Measurements from ENCODE around the gene PNPO.

The PNPO gene

DNA sequence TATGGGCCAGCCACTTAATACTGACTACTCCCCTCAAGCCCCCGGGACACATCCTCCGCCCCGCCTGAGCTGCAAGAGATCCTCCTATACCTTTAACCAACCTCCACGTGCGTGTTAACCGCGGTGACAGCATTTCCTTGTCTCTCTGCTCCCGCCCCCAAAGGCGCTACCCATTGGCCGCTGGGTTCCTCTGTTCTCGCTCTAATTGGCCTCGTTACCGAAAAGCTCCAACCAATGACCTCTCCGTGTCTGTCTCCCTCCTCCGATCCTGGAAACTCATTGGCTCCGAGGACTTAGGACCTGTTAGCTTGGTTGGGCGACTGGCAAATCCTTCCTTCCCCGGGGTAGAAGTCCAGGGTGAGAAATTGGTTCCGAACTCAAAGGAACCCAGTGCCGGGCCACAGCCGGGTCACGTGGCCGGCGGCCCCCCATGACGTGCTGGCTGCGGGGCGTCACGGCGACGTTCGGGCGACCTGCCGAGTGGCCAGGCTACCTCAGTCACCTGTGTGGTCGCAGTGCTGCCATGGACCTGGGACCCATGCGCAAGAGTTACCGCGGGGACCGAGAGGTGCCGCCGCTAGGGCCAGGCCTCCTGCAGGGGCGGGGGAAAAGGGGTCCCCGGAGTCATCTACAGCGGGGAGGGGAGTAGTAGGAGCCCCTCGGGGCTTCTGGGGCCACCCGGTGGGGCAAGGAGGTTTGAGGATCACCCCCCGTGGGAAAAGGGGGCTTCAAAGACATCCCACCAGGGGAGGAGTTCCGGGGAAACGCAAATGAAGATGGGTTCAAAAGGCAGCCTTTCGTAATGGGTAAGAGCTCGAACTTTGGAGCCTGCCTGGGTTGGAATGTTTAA is at the start of gene PNPO:
Gene PNPO (plus strand): TSS at position 326 of the 850 bp plus-strand sequence. CDS start 105 bp downstream, at position 431.
- peak; percentile 90 to 92 for DNase-seq

- DNase-seq: no peak
These were observed 46.6 kb upstream of the PNPO start for GRCh38 chr17:47894498-47895346.

DNA sequence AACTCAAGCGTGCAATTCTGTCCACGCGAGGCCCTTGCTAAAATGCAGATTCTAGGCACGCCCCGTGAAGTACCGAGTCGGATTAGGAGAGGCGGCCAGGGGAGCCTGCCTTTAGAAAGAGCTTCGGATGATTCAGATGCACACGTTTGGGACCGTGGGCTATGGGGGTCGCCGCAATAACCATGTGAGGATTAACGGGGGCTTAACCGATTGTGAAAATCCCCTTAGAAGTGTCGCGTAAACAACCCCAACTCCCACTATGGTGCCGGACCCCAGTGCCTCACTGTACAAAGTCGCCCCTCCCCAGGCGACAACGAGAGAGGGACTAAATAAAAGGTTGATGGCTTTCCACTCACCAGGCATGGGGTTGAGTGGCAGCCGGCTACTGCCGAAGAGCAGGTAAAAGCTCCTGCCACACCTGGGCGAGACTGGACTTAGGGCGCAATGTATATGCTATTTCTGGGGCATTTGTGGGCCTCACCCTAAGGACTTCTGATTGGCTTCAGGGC is 46.0 kb upstream of the PNPO start:
- no peak for DNase-seq

DNA sequence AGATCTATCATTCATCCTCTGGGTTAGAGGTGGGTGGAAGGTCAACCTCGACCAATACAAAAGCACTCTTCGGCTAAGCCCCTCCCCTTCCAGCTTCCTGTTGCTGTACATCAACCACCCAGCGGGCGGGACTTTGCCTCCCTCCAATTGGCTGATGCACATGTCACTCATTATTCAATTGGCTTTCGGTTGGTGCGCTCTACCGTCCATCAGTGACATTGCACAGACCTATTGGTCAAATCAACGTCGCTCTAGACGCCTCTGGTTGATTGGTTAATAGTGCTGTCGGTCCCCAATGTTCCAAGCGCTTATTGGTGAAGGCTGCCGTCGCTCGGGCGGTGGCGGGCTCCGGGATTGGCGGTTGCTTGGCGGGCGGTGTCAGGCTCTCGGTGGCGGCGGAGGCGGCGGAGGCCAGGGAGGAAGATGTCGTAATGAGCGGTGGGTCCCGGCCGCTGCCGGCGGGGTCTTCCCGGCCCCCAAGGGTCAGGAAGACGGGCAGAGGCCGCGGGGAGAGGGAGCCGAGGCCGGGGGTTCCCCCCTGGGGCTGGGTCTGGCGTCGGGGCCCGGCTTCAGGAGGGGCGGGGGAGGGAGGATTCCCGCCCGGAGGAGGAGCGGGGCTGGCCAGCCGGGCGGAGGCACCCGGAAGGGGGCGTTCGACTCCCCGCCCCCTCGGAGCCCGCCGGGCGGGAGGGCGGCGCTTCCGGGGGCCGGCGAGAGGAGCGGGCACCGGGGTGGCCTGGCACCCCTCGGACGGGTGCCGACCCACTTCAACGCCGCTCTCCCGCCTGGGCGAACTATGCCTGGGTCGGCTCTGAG is 45.3 kb upstream of the PNPO start, which contains the start of gene SP2:
Gene SP2 (plus strand): TSS at position 381 of the 816 bp plus-strand sequence. CDS start 51 bp downstream, at position 432.
- peak; percentile 98 to 100 for DNase-seq

GRCh38 chr17:47896672-47897490 is 44.5 kb upstream of the PNPO start:
- DNase-seq: no peak

GRCh38 chr17:47897561-47897960 is 43.8 kb upstream of the PNPO start:
- DNase-seq: no peak

- no peak for DNase-seq
These were observed 43.1 kb upstream of the PNPO start for GRCh38 chr17:47898241-47898640.

GRCh38 chr17:47899643-47900042 is 41.7 kb upstream of the PNPO start:
- DNase-seq: no peak

GRCh38 chr17:47901423-47901822 is 39.9 kb upstream of the PNPO start:
- no peak for DNase-seq

DNA sequence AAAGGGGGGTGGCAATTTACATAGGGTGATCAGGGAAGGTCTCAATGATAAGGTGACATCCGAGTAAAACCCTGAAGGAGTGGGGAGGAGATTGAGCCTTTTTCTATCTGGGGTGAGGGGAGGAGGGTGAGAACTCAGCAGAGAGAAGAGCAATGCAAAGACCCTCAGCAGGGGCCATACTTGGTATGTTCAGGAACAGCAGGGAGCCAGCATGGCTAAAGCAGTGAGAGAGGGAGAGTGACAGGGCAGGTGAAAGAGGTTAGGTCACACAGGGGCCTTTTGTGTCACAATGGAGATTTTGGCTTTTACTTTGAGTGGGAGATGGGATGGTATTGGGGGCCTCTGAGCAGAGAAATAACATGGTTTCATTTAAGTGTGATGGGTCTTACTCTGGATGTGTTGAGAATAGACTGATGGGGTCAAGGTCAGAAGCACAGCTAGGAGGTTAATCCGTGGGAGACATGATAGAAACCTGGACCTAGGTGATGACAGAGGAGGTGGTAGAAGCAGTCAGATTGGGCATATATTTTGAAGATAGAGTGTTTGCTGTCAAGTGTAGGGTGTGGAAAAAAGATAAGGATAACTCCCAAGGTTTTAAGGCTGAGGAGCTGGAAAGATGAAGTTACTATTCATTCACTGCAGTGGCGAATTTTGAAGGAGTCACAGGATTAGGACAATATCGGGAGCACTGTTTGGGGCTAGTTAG is 39.2 kb upstream of the PNPO start:
- DNase-seq: no peak

DNA sequence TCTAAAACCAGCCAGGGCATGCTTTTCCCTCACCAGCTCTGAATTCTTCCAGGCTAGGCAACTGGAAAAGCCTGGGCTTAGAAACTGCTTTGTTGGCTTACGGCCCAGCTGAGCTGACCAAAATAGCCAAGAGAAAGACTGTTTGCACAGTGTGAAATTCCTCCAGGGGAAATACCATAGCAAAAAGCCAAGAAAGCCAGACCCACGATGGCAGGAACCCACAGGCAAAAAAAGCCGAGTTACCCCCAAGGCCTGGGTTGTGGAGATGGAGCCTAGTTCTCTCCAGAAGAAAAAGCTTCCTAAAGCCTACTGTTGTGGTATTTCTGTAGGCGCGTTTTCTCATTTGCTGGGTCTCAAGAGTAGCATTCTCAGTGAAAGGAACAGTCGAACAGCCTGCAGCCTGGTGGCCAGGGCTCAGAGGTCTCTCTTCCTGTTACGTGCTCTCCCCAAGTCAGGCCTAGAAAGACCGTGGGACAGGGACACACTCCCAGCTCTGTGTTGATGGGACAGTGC is 36.1 kb upstream of the PNPO start:
- no peak for DNase-seq

- no peak for DNase-seq
These were observed 34.9 kb upstream of the PNPO start for GRCh38 chr17:47906443-47906842.

DNA sequence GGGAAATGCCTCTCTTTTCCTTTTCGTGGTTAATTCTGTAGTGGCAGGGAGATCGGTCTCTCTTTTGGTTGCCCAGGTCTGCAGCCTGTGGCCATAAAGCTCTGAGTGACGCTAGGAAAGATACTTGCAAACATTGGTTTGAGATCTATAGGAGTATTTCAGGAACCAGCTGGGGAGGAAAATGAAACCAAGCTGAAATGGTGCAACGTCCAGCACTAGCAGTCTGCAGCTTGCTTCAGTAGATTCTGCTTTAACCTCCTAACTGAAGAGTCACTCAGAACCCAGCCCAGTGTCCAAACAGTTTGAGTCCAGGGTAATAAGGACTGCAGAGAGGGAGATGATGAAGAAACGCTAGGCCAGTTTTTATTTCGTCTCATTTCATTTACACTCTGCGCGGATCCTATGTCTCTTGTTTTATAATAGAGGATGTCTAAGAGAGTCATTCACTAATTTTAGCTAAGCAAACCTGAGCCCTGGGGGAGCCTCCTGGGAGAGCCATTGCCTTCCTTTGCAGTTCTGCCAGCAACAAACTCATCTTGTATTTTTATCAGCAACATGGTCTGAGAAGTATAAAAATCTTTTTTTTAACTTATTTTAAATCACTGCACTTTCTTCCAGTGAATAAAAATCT is 33.3 kb upstream of the PNPO start:
- DNase-seq: no peak

GRCh38 chr17:47913050-47913449 is 28.3 kb upstream of the PNPO start:
- DNase-seq: no peak

DNA sequence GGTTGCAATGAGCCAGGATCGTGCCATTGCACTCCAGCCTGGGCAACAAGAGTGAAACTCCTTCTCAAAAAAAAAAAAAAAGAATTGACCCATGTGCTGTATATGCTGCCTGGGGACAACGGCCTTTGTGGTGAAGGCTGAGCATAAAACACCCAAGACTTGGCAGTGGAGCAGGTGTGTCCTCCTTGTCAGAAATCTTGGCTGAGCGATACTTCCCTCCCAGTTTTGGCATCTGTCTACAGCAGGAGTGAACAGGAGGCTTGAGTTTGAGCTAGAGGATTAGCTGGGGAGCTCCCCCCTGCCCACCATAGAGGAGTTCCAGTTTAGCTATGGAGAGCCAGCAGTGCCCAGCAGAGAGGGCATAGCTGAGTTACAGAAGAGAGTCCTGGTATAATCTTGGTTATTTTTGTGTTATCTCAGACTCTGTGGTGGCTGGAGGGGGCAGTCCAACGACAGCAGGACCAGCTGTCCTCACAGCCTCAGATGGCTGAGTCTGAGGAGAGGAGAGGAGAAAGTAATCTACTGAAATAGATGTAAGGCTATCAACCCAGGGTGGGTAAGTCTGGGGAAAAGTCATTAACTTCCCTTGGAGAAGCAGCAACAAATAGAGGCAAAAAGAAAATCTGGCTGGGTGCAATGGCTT is 26.9 kb upstream of the PNPO start:
- DNase-seq: no peak

DNA sequence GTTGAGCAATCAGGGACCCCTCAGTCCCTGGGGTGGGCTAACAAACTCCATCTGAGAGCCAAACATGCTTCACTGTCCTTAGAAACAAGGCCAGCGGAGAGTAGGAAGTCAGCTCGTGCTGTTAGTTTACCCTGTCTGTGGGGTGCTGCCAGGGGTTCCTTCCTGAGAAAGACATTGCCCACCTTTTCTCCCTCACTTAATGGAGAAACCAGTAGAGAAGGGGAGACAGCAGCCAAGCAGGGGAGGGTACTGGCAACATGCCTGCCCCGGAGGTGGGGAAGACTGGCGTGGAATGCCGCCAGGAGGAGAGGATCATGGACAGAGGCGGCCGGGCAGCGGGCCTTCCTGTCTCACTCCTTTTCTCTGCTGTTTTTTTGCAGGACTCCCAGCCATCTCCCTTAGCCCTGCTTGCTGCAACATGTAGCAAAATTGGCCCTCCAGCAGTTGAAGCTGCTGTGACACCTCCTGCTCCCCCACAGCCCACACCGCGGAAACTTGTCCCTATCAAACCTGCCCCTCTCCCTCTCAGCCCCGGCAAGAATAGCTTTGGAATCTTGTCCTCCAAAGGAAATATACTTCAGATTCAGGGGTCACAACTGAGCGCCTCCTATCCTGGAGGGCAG is 25.5 kb upstream of the PNPO start:
- DNase-seq: no peak

DNA sequence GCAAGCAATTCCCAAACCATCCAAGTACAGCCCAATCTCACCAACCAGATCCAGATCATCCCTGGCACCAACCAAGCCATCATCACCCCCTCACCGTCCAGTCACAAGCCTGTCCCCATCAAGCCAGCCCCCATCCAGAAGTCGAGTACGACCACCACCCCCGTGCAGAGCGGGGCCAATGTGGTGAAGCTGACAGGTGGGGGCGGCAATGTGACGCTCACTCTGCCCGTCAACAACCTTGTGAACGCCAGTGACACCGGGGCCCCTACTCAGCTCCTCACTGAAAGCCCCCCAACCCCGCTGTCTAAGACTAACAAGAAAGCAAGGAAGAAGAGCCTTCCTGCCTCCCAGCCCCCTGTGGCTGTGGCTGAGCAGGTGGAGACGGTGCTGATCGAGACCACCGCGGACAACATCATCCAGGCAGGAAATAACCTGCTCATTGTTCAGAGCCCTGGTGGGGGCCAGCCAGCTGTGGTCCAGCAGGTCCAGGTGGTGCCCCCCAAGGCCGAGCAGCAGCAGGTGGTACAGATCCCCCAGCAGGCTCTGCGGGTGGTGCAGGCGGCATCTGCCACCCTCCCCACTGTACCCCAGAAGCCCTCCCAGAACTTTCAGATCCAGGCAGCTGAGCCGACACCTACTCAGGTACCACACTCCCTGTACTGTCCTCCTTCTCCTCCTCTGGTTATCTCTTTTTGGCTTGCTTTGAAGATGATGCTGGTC is 24.7 kb upstream of the PNPO start:
- no peak for DNase-seq

GRCh38 chr17:47917581-47917980 is 23.8 kb upstream of the PNPO start:
- no peak for DNase-seq

GRCh38 chr17:47918006-47918405 is 23.4 kb upstream of the PNPO start:
- DNase-seq: no peak

All from NCI-H1930 (cell line).